22Rv1 (cell line): Measurements from ENCODE around the gene NEK4.

Experiments
- CTCF ChIP-seq: fragments of 450-650 bp; IDR thresholded peaks from 2 replicates; pipeline ENCODE4 v1.5.1; 2017; ENCODE audit warnings: mild to moderate bottlenecking
- ZFX ChIP-seq: fragments of 450-650 bp; IDR thresholded peaks from 2 replicates; pipeline ENCODE4 v1.6.1; 2017; ENCODE audit warnings: antibody characterized with exemption, borderline replicate concordance

- no peak for TF ChIP-seq CTCF
- no peak for TF ChIP-seq ZFX
Measured at GRCh38 chr3:52787246-52787645, 16.5 kb upstream of the NEK4 start.
